H4 (cell line): Measurements from ENCODE around the gene KLHL29. TPM values are rescaled to one million over a fixed set of nuclear protein-coding genes. Genes with fewer than 3 reads are reported as not detected.

Experiments used
- DNase-seq: peaks from one replicate; pipeline ENCODE4 v3.0.0-alpha.2; 2015; ENCODE audit warnings: low spot score
- total RNA-seq: library from RNA; depleted of rRNA; stranded (reverse); fragments of >200 nt; shearing (Covaris generic); gene quantifications from 2 replicates; pipeline ENCODE4 v1.2.3, GENCODE V29; 2014

KLHL29 gene
- total RNA-seq, 1 experiment from 2014 or later, result 1.8 TPM

GRCh38 chr2:23530909-23531276 lies 145.9 kb downstream of the KLHL29 start:
- no peak for DNase-seq

GRCh38 chr2:23531280-23531679 lies 146.3 kb downstream of the KLHL29 start:
- no peak for DNase-seq

GRCh38 chr2:23531881-23532280 lies 146.9 kb downstream of the KLHL29 start:
- no peak for DNase-seq

DNA sequence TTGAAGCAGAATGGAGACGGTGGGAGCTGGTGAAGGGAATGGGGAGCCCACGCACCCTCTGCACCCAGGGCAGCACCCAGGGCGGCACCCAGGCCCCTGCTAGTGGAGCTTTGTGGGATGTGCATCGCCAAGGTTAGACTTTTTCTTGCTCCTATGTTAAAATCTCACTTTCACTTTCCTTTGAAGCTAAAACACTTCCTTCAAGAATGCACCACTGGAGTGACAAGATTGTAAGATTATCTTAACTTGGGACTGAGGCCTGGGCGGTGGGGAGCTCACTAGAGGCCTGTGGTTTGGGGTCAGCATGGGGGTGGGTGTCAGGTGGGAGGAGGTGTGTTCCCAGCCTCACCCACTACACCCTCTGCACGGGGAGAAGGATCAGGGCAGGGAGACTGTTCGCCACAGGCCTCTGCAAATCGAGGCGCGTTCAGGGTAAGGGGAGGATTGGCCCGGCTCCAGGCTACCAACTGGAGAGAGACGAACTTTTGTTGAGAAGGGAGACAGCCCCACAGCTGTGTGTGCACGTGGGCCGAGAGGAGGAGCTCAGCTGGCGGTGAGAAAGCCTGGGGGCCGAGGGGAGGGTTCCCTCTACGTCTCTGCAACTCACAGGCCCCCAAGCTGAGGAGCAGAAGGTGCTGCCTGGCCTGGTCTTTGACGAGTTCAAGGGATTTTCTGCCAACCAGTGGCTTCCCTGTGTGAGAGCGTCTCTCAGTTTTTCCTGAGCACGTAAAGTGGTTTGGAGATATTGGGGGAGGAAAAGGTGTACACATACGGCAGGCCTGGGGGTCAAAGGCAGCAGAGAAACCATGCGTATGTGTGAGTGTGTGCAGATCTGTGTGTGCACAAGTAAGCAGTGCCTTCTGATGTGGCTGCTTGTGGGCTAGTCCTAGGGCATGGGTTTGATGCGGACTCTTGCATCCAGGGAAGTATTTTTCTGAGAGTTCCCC lies 147.7 kb downstream of the KLHL29 start:
- no peak for DNase-seq

DNA sequence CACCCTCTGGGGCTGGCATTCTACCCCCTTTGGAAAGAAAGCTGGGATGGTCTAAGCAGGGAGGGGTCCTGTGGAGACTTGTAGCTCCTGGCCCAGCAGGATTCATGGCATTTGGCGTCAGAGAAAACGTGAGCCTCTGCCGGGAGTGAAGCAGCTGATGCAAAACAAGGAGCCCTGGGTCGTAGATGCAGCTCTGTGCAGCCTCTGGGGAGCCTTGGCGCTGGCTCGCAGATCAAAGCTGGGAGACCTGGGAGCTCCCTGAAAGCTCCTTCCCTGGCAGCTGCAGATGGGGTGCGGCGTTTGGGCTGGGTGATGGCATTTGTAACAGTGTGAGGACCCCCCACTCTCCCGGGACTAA lies 148.3 kb downstream of the KLHL29 start:
- no peak for DNase-seq

DNA sequence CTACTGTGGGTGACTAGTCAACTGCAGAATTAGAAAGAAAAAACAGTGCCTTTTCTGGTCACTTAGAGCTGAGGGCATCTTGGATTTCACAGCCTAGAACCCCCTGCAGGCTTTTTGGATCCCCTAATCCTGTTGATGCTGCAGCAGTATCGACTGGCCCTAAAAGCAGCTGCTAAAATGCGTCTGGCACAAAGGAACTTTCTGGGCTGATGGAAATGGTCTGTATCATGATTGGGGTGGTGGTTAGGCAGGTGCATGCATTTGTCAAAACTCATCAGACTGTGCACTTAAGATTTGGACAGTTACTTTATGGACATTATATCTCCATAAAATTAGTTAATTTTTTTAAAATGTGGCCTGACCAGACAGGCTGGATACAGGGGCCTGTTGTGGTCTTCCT lies 149.8 kb downstream of the KLHL29 start:
- no peak for DNase-seq

- no peak for DNase-seq
Measured at GRCh38 chr2:23536326-23536725, 151.3 kb downstream of the KLHL29 start.

DNA sequence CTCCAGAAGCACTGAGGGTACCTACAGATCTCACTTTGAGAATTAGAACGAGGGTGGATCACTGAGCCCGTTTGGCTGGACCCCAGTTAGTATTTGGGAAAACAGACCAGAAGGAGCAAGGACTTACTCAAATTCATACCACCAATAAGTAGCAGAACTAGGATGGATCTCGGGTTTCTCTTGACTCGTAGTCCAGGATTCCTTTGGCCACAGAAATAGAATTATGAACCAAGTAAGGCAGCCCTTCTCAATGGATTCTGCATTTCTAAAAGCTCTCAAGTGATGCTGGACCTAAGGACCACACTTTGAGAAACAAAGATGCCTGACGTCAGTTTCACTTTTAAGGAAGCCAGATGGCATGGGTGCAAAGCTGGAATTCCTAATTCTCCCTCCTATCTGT lies 153.0 kb downstream of the KLHL29 start:
- no peak for DNase-seq

- no peak for DNase-seq
Measured at GRCh38 chr2:23538566-23538965, 153.6 kb downstream of the KLHL29 start.

DNA sequence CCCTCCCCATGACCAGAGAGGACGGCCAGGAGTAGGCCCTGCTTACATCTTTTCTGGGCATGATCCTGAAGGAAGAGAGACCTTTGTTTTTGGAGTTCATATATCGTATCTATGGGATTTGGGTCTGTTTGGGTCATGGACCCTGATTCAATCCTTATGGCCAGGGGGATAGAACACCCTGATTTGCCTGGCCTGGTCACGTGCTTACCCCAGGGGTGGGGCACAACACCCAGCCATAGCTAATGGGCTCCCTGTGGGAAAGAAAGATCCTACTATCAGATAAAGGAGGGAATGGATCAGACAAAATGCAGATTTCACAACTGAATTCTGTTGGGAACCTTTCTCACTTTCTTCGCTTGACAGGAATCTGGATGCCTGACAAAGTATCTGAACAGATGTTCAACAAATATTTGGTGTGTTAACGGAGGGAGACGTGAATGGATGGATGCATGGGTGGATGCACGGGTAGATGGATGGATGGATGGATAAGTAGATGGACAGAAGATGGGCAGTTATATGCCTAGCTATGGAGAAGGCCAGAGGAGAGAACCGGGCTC lies 155.9 kb downstream of the KLHL29 start:
- DNase-seq, result no peak

DNA sequence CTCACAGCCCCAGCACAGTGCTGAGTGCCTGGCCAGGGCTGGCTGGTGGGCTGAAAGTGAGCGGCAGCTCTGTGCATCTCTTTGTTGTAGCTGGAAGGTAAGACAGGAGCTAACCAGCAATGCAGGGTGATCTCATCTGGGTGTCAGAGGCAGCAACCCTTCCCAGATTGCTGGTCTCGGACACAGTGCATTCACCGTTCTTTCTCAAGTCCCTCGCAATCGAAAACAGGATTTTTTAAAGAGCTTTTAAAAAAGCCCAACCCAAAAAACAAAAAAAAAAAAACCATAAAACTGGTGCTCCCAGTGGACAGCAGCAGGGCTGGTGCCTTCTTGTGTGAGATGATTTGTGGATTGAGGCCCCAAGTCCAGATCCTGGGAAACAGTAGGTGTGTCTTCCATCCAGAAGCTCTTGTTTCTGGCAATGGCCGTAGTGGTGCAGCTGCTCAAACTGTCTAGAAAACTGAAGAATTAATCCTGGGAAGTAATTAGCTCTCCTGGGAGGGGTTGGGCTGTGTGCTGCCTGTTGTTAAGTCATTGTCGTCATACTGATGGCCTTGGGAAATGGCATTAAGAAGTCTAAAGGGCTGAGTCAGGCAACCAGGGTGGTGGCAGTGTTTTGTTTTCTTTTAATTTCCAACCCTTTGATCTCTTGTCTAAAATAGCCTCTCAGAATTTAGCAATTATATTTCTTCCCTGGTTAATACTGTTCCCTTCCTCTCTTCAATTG lies 156.7 kb downstream of the KLHL29 start:
- DNase-seq, result peak; percentile 13

DNA sequence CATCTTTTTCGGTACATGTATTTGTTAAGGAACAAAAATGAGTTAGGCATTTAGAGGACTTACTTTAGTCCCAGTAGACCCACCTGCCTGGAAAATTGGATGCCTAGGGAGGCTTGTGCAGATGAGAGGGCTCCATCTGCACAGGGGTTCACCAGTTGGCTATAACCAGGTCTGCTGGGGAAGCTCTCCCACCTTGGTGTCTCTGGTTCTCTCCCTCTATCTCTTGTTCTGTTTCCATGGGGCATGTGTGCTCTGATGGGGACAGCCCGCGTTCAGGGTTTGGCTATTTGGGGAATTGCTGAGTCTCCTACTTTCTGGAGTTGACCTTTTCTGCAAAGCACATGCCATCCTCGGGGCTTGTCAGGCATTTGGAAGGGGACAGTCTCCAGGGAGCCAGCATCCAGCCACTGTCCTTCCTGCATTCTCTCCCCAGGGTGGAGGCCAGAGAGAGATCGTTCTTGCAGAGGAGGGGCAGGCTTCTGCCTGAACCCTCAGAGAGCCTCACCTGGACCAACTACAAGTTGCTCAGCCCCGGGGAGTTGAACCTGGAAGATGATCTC lies 157.3 kb downstream of the KLHL29 start:
- no peak for DNase-seq

DNA sequence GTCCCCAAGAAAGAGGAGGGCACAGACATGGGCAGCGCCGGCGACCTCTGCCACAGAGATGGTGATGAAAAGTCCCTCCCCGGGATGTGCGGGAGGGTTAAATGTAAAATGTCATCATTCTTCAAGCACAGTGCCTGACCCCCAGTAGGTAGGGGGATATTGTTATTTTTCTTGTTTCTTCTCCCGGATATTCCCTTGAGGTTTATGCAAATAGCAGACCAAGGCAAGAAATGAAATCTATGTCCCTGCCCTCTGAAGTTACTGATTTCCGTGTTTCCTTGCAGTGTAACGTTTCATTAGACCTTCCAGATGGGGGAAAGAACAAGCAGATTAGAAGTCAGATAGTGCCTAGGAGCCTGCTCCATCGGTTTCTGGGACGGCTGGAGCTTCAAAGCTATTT lies 158.3 kb downstream of the KLHL29 start:
- no peak for DNase-seq

DNA sequence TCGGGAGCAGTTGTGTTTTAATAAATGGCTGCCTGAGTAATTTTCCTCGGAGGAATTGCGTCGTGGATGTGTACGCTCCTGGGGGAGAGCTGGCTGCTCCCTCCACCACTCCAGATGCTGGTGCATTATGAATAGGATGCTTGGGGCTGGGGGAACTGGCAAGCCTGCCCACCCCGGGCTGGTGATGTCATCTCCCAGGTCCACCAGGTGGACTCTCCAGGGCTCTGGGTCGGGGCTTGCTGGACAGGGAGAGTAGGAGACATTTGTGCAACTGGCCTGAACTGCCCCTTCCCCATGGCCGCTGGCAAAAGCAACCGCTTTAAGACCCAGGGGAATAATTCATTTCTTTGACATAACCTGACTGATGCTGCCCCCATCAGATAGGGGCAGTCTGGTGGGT lies 158.7 kb downstream of the KLHL29 start:
- no peak for DNase-seq

DNA sequence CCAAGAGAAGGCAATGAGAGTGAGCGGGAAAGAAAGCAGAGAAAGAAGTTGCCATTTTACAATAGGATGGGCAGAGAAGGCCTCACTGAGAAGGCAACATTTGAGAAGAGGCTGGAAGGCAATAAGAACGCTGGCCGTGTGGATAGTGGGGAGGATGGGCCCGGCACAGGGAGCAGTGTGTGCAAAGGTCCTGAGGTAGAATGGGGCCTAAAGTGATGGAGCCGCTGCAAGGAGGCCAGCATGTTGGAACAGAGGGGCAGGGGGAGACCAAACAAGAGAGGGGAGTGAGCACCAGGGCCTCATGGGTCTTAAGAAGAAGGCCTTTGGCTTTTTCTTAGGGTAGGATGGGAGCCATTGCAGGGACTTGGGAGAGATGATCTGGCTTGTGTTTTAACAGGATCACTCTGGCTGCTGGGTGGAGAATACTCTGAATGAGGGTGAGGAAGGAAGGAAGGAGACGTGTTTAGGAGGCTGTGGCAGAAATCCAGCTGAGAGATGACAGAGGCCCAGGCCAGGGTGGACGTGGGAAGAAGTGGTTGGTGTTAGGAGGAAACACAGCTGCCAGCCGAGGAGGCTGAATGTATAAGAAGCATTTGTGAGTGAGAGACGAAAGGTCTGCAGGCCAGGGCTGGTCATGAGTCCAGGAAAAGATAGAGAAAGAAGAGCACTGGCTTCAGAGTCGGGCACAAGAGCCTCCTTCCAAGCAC lies 159.8 kb downstream of the KLHL29 start:
- DNase-seq, result no peak

- DNase-seq, result no peak
Measured at GRCh38 chr2:23545396-23545795, 160.4 kb downstream of the KLHL29 start.

DNA sequence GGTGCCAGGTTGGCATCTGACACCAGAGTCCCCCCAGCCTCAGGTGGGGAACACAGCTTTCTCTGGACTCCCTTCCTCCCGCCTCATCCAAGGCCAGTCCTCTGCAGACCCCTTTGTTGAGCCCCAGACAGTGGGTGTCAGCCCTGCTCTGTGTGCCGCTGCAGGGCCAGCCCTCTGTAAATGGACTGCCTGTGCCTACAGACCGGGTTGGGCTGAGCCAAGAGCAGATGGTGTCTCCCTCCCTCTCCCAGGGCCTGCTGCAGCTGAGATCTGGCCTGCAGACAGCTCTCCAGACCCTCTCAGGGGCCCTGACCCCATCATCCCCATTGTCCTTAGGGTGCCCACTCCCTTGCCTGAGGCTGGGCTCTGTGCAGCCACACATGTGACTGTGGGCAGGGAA lies 160.8 kb downstream of the KLHL29 start:
- DNase-seq, result no peak

GRCh38 chr2:23546913-23547312 lies 161.9 kb downstream of the KLHL29 start:
- DNase-seq, result no peak

DNA sequence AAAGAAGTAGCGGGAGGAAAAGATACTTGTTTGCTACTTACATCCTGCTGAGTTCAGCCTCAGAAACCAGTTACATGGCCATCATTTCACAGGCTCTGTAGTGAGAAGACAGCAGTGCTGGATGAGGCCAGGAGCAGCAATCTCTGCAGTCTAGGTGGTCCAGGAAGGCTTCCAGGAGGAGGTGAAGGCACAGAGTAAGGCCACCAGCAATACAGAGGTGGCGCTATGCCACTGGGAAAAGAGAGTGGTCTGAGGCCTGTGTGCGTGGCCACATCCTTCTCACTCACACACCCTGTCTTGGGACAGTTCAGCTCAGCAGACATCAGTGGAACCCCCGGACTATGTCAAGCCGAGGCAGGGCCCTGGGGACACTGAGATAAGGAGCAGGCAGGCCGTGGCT lies 162.7 kb downstream of the KLHL29 start:
- no peak for DNase-seq

DNA sequence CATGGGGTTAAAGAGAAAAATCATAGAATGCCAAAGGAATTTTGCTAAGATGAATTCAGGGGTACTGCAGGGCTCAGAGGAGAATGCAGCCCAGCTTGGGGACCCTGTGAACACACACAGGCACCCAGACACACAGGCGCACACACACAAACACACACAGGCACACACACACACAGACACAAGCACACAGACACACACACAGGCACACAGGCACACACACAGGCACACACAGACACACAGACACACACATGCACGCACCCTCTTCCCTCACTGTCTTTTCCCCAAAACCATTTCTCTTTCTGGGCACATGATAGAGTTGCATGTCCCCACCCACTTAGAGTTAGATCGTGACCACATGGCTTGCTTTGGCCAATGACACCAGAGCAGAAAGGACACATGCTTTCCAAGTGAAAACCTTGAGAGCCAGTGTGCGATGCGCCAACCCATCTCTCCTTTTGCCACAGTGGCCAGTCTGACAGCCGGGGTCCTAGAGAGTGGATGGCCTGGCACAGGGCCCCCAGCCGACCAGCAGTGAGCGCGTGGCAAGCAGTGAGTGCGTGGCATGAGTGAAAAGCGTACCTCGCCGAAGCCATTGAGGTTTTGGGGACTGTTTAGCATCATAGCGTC lies 163.3 kb downstream of the KLHL29 start:
- no peak for DNase-seq

DNA sequence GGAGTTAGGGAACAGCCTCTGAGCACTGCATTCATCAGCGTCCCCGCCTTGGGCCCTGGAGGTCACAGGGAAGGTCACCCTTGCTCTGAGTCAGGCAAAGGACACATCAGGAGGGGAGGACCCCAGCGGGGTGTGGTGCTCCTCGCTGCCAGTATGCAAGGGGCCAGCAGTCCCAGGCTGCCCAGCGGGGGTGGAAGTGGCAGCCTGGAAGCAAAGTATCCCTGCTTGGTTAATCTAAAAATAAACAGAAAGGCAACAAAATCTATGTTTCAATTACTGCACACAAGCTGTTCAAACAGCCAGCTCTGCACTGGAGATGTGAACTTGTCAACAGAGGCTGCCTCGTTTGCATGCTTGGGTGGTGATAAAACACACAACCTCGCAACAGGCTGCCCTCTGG lies 164.1 kb downstream of the KLHL29 start:
- no peak for DNase-seq
